ENCODE data around the gene IDI2.

Gene IDI2

GRCh38 chr10:1003884-1004670 lies 21.6 kb downstream of the IDI2 start:
- no peak for FAIRE-seq

- no peak for FAIRE-seq
These were observed 23.1 kb downstream of the IDI2 start for GRCh38 chr10:1002425-1003006.

GRCh38 chr10:997266-998022 lies 28.2 kb downstream of the IDI2 start:
- FAIRE-seq, result no peak

GRCh38 chr10:996031-996430 lies 29.6 kb downstream of the IDI2 start:
- no peak for FAIRE-seq

- no peak for FAIRE-seq
These were observed 30.1 kb downstream of the IDI2 start for GRCh38 chr10:995559-995926.

- FAIRE-seq, result no peak
These were observed 30.7 kb downstream of the IDI2 start for GRCh38 chr10:994836-995558.

GRCh38 chr10:992871-993270 lies 32.8 kb downstream of the IDI2 start:
- FAIRE-seq, result no peak

GRCh38 chr10:992467-992866 lies 33.2 kb downstream of the IDI2 start:
- FAIRE-seq, result no peak

GRCh38 chr10:990808-991207 lies 34.9 kb downstream of the IDI2 start:
- FAIRE-seq, result no peak

GRCh38 chr10:988667-989545 lies 36.8 kb downstream of the IDI2 start:
- FAIRE-seq, result no peak

GRCh38 chr10:987870-988666 lies 37.6 kb downstream of the IDI2 start, which contains the start of gene GTPBP4:
GTPBP4 (plus strand) TSS chr10:988434; CDS start chr10:988480, 46 bp downstream.
- peak; percentile 91 for FAIRE-seq

GRCh38 chr10:987620-987869 lies 38.1 kb downstream of the IDI2 start:
- FAIRE-seq, result no peak

- no peak for FAIRE-seq
These were observed 38.6 kb downstream of the IDI2 start for GRCh38 chr10:986881-987619.

- no peak for FAIRE-seq
These were observed 39.4 kb downstream of the IDI2 start for GRCh38 chr10:986137-986825.

- FAIRE-seq, result no peak
These were observed 40.3 kb downstream of the IDI2 start for GRCh38 chr10:985361-985760.

GRCh38 chr10:983971-984655 lies 41.5 kb downstream of the IDI2 start:
- no peak for FAIRE-seq

- FAIRE-seq, result no peak
These were observed 42.3 kb downstream of the IDI2 start for GRCh38 chr10:983401-983800.

GRCh38 chr10:980468-981093 lies 45.1 kb downstream of the IDI2 start:
- FAIRE-seq, result no peak

- FAIRE-seq, result no peak
These were observed 46.7 kb downstream of the IDI2 start for GRCh38 chr10:978826-979421.

All from G401.6 (cell line).